HL-60 (cell line): ENCODE data around the gene CST6.
A peak's percentile ranks its signal among the peaks of the same experiment; 100 is the strongest.

Experiments used
- DNase-seq, 2 experiments: peaks; one replicate each; pipeline ENCODE4 v3.0.0-alpha.2; 2010 to 2020; ENCODE audit warnings: low read depth in 1 of 2, low spot score in 1 of 2
- H3K27ac ChIP-seq: fragments of 250-450 bp; sonication (Bioruptor Pico); replicated peaks from 2 replicates; pipeline ENCODE4 v1.5.1; 2020; ENCODE audit warnings: mild to moderate bottlenecking, moderate library complexity
- H3K27me3 ChIP-seq: fragments of 250-450 bp; sonication (Bioruptor Pico); 2 replicates; pipeline ENCODE4 v1.5.1; 2021; ENCODE audit warnings: mild to moderate bottlenecking, moderate library complexity; ENCODE audit not compliant: insufficient read depth, poor library complexity, severe bottlenecking
- H3K4me3 ChIP-seq: replicated peaks from 2 replicates; pipeline ENCODE4 v1.5.1; 2011; ENCODE audit warnings: mild to moderate bottlenecking, control low read depth, low read length; ENCODE audit not compliant: insufficient read depth
- CTCF ChIP-seq: IDR thresholded peaks from one replicate; pipeline ENCODE4 v1.5.1; 2011; ENCODE audit warnings: low read length, control low read depth, inconsistent platforms; ENCODE audit not compliant: insufficient read depth
- GABPA ChIP-seq: IDR thresholded peaks from 2 replicates; pipeline ENCODE4 v1.6.1; 2012; ENCODE audit warnings: low read depth
- POLR2AphosphoS5 ChIP-seq: IDR thresholded peaks from 2 replicates; pipeline ENCODE4 v1.6.1; 2012; ENCODE audit warnings: low read depth
- REST ChIP-seq: IDR thresholded peaks from 2 replicates; pipeline ENCODE4 v1.6.1; 2012; ENCODE audit warnings: low read depth; ENCODE audit not compliant: insufficient replicate concordance
- SPI1 ChIP-seq: IDR thresholded peaks from 2 replicates; pipeline ENCODE4 v1.6.1; 2012; ENCODE audit warnings: low read depth, mild to moderate bottlenecking, borderline replicate concordance

The CST6 gene

GRCh38 chr11:66012946-66013761, 1.3 kb downstream of the CST6 start:
- no peak for TF ChIP-seq GABPA
- no peak for TF ChIP-seq CTCF
- no peak for TF ChIP-seq POLR2AphosphoS5
- peak; percentile 46; the same call in 1 of the 2 replicates for TF ChIP-seq SPI1
- TF ChIP-seq REST = peak; percentile 87
- Histone ChIP-seq H3K27ac (no peak overlapping the region), H3K4me3 (no peak overlapping the region), H3K27me3 (peaks cover 9% of the 10 kb centered on the region)
- peak in 1 of 2 experiments; percentile 47 for DNase-seq

- peaks cover 9% of the 10 kb centered on the region for H3K27me3 ChIP-seq
- H3K4me3 ChIP-seq = no peak overlapping the region
- H3K27ac ChIP-seq = no peak overlapping the region
- no peak for TF ChIP-seq POLR2AphosphoS5
- no peak for TF ChIP-seq SPI1
- no peak for TF ChIP-seq REST
- TF ChIP-seq CTCF = no peak
- TF ChIP-seq GABPA = no peak
- DNase-seq = no peak
Observed at GRCh38 chr11:66013762-66014100, 1.9 kb downstream of the CST6 start.

GRCh38 chr11:66014804-66015453, 3.1 kb downstream of the CST6 start:
- Histone ChIP-seq H3K27ac (no peak overlapping the region), H3K27me3 (peaks cover 9% of the 10 kb centered on the region), H3K4me3 (no peak overlapping the region)
- no peak for TF ChIP-seq SPI1
- no peak for DNase-seq

DNA sequence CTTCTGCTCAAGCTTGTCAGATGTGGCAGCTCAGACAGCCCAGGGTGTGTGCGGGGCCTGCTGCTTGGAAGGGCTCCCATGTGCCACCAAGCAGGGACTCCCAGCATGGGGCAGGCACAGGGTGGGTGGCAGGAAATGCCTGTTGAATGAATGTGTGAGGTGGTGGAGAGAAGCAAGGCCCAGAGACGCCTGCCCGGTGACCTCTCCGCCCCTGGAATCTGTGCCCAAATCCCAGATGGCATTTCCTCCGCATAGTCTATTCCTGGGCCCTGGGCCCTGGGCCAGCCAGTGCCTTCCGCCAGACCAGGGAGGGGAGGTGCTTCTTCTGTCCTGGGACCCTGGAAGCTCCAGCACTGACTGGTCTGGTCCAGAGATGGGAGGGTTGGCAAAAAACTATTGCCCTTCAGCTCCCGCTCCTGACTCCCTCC, 3.7 kb downstream of the CST6 start:
- no peak overlapping the region for H3K4me3 ChIP-seq
- H3K27me3 ChIP-seq = peaks cover 9% of the 10 kb centered on the region
- no peak overlapping the region for H3K27ac ChIP-seq
- no peak for TF ChIP-seq GABPA
- no peak for TF ChIP-seq POLR2AphosphoS5
- TF ChIP-seq SPI1 = no peak
- no peak for TF ChIP-seq REST
- TF ChIP-seq CTCF = no peak
- no peak for DNase-seq
